Glomerular visceral epithelial cell (primary cell): Measurements from ENCODE around the gene ZNF609.
"Not testable (repeated sequence)": the region's sequence is repeated elsewhere in the genome, so short reads cannot be mapped to it uniquely, and the experiment has no call there.

Source experiments
- DNase-seq: peaks from one replicate; pipeline ENCODE4 v3.0.0-alpha.2; 2016; ENCODE audit errors: extremely low spot score

The ZNF609 gene

DNA sequence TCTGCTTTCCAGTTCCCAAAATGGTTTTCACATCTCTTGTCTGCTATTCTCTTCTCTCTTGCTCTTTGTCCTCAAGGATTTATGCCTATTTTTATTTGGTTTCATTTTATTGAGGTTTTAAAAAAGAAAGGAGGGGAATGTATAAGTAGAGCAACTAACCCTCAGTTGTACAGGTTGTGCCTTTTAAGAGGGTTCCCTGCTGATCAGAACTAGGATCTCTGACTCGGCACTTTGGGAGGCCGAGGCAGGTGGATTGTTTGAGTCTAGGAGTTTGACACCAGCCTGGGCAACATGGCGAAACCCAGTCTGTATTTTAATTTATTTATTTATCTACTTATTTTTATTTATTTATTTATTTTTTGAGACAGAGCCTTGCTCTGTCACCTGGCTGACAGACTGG, 123.6 kb downstream of the ZNF609 start:
- DNase-seq = no peak

DNA sequence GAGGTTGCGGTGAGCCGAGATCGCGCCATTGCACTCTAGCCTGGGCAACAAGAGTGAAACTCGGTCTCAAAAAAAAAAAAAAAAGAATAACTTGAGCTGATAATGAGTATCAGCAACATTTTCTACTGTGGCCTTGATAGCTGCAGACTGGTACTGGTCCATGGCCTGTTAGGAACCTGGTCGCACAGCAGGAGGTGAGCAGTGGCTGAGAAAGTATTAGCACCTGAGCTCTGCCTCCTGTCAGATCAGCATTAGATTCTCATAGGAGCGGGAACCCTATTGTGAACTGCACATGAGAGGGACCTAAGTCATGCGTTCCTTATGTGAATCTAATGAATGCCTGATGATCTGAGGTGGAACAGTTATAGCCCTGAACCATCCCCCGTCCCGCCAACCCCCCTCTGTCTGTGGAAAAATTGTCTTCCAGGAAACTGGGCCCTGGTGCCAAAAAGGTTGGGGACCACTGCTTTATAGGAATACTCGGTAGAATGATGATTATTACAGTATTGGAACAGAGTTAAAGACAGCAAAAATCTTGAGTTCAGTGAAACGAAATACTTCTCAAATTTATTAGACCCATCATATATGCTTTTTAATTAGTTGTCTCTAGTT, 126.0 kb downstream of the ZNF609 start:
- DNase-seq = no peak

DNA sequence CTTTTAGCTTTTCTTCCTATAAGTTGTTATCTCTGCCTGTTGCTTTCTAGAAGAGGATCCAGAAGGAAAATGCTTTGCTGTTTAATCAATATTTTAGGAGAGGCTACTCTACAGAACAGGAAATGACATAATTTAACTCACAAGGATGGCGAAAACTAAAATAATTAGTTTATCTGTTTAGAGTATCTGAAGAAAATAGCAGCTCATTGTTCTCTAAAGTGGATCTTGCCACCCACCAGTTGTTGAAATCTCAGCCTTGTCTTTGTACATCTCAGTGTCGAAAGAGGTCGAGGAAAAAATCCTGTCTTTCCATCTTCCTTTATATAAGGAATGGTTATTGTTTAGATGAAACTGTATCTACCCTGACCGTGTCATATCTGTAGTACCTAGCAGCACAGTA, 126.6 kb downstream of the ZNF609 start:
- DNase-seq = no peak

DNA sequence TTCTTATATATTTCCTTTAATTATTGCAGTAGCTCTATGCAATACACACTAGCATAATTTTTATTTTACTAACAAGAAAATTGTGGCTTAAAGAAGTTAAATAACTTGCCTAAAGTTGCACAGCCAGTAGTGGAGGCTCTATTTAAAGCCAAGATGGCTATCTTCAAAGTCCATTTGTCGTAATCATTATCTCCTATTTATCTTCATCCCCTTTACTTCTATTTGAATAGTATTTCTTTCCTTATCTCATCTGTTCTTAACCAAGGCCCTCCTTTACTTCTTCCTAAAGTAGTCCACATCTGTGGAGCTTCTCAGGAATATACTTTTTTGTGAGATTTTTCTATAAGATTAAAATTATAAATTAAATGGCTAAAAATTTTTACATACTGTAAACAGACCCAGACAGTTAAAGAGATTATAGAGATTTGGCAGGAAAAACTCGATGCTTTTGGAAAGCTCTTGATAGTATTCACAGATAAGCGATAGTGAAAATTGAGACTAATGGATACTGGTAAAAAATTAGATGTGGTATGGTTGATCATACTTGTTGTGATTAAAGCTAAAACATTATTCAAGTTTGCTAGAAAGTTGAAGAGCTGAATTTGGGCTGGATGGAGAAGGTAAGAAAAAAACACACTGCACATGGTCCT, 129.2 kb downstream of the ZNF609 start:
- DNase-seq = no peak

DNA sequence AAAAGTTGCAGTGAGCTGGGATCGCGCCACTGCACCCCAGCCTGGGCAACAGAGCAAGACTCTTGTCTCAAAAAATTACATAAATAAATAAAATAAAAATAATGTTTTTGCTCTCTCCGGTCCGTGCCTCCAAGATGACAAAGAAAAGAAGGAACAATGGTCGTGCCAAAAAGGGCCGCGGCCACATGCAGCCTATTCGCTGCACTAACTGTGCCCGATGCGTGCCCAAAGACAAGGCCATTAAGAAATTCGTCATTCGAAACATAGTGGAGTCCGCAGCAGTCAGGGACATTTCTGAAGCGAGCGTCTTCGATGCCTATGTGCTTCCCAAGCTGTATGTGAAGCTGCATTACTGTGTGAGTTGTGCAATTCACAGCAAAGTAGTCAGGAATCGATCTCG, 132.5 kb downstream of the ZNF609 start:
- not testable (repeated sequence) for DNase-seq

DNA sequence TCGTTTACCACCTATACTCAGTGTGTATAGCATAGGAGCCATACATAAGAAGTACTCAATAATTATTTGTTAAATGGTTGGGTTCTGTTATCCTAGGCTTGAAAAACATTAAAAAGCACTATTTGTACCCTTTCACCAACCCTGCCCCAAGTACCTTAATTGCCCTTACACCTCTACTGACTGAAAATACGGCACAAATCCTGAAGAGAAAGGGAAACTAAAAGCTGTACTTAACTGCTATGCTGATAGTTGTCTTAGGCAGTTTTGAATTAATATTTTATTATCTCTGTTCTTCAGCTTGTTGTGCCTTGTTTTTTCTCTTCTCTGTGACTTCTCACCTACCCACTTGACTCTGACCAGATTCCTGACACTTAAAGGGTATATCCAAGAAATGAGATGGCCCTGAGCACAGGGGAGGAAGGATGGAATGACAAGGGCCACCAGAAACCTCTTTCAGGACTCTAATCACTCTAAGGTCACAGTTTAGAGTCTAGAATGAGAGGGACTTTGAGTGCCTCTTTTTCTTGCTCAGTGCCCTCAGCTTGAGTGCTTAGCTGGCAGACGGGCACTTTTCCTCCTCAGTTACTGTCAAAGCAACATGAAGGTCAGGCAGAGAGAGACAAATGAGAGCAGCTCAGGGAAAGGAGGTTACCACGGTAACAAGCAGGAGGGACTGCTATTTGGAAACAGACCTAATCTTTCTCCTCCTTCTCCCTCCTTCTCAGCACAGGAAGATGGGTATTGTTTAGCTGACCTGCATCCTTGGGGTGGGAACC, 136.5 kb downstream of the ZNF609 start:
- peak; percentile 47 for DNase-seq

DNA sequence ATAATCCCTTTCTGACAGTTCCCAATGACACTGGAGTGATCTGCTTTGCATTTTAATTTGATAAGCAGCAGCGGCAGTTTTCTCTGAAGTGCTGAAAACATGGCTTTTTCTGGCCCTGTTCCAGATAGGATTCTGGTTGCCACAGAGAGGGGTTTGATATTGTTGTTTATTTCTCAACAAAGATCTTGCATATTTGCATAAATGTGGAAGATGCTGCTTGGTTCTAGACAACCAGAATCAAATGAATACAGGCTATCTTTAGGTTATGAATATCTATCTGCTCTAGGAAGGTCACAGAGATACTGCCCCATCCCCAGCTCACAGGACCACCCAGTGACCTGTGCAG, 137.1 kb downstream of the ZNF609 start:
- DNase-seq = no peak

DNA sequence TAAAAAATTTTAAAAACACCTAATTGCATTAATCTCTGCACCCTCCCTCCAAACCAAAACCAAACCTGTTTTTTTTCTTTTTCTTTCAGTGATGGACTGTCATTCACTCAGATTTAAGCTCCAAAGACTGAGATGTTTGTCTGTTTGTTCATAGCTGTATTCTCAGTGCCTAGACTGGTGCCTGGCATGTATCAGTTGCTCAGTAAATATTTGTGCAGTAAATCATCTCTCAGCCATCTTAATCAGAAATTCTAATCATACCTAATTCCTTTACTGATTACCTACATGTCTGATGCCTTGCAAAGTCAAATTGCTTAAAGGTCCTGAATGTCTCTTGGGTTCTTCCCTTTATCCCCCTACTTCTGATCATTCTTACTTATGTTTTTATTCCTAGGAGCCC, 138.8 kb downstream of the ZNF609 start:
- no peak for DNase-seq

DNA sequence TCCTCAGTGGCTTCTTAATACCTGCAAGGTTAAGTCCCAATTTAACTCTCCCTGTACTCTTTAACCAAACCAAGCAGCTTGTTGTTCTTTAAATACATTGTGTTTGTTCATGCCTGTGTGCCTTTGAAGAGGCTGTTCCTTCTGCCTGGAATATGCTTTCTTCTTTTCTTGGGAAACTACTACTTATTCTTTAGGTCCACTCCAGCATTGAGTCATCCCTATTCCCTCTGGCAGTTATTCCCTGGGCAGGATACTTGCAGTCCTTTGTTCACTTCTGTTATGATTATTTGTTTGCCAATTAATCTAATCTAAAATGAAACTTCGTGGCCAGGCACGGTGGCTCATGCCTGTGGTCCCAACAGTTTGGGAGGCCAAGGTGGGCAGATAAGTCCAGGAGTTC, 139.3 kb downstream of the ZNF609 start:
- no peak for DNase-seq

DNA sequence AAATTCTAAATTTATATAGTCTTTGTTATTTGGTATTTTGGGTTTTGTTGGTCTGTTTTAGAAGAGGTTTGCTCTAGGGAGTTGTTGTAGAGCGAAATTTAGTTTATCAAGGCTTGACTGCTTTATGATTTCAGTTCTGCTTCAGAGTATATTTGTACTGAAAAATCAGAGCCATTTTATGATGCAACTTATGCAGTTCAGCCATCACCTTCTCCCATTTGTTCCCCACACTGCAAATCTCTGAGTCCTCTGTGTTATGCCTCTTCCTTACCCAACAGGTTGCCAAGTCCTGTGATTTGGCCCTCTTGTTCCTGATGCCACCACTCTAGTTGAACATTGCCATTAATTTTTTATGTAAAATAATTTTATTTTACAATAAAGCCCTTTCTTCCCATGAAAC, 140.4 kb downstream of the ZNF609 start:
- no peak for DNase-seq

DNA sequence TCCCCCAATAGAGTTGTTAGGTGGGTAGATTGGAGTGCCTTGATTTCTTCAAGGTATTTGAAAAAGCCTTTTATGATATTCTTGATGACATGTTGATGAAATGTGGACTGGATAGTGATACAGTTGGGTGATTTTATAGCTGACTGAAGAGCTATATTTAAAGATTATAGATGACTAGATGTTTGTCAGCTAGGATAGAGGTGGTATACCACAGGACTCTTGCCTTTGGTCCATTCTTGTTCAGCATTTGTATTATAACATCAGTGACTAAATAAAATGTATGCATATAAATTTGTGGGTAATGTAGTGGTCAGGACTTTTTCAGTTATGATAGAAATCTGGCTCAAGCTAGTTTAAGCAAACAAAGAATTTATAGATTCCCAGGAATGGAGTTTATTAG, 143.9 kb downstream of the ZNF609 start:
- DNase-seq = peak; percentile 32

DNA sequence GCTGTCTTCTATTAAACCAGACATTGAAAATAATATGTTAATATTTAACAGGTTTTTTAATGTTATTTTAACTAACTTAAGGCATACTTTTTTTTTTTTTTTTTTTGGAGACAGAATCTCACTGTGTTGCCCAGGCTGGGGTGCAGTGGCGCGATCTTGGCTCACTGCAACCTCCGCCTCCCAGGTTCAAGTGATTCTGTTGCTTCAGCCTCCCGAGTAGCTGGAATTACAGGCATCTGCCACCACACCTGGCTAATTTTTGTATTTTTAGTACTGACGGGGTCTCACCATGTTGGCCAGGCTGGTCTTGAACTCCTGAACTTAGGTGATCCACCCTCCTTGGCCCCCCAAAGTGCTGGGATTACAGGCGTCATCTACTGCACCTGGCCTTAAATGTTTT, 147.0 kb downstream of the ZNF609 start:
- not testable (repeated sequence) for DNase-seq

DNA sequence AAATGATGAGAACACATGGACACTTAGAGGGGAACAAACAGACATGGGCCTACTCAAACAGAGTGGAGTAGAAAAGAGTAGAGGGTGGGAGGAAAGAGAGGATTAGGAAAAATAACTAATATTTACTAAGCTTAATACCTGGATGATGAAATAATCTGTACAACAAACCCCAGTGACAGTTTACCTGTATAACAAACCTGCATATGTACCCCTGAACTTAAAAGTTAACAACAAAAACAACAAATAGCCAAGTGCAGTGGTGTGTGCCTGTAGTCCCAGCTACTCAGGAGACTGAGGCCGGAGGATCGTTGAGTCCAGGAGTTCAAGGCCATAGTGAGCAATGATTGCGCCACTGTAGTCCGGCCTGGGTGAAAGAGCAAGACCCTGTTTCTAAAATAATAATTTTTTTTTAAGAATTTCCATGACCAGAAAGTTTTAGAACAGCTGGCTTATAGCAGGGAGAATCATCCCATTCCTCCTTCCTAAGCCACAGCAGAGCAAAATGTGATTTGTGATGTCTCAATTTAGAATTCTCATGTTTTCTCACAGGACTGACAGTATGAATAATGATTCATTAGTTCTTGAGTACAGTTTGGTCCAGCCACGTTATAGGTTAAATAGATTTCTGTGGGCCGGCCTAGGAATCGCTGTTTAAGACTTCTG, 150.0 kb downstream of the ZNF609 start:
- no peak for DNase-seq

DNA sequence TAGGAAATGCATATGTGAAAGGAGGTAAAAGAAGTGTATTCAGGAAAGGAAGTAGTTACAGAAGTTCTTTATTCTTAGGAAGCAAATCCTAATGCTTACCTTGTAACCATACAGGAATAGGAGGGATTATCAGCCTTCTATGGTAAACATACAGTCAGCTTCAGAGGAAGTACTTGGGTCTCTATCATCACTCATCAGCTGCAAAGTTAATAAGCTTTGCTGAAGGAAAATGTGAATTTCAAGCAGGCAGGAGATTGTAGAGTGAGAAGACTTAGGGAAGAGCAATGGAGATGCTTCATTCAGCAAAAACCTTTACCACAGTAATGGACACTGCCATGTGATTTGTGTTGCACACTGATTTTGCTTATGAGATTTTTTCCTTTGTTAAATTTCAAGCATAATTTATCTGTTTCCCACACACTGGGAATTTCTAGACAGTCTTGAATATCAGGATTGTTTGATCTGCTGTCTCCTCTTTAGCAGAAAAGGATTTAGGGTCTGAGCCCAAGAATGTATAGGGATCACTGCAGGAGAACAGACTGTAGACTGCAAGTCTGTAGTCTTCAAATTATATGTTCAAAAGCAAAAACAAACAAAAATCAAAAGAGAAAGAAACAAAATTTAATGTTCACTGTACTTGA, 150.8 kb downstream of the ZNF609 start:
- DNase-seq = no peak

DNA sequence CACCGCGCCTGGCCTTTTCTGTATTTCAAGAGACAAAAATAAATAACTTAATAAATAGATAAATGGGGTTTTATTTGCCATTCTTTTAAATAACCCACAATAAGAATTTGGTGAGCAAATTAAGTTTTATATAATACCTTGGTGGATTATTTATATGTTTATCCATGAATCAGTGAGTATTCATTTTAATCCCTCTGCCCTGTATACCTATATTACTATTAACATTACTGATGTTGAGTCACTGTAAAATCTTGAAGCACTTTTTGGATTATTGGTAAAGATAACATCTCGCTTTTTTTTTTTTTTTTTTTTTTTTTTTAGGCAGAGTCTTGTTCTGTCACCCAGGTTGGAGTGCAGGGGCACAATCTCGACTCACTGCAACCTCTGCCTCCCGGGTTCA, 154.1 kb downstream of the ZNF609 start:
- no peak for DNase-seq

DNA sequence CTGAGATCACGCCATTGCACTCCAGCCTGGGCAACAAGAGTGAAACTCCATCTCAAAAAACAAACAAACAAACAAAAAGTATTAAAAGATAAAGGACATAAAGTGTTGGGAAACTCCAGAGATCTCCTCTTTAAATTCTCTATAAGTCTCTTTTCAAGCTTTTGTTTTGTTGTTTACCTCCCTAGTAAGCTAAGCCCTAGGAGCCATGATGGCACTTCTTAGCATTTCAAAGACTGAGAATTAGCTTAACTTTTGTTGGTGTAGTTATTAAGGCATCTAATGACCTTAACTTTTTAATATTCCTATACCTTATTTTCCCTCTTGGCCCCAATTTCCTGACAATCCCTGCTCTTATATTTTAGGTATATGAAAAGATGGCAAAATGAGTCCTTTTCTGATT, 157.3 kb downstream of the ZNF609 start:
- no peak for DNase-seq

DNA sequence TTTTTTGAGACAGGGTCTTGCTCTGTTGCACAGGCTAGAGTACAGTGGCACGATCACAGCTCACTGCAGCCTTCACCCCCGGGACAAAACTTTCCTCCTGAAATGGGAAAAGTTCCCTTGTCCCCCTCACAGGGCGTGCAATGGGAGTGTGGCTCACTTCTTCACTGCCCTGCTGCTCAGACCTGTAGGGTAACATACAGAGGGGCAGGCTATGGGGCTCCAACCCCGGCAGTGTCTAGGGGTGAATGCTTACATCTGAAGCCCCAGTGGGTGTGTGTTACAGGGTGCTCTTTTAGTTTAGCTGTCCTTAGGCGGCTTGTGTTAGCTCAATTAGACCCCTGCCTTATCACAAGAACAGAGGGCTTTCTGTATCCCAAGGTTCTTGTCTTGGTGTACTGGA, 157.8 kb downstream of the ZNF609 start:
- no peak for DNase-seq

DNA sequence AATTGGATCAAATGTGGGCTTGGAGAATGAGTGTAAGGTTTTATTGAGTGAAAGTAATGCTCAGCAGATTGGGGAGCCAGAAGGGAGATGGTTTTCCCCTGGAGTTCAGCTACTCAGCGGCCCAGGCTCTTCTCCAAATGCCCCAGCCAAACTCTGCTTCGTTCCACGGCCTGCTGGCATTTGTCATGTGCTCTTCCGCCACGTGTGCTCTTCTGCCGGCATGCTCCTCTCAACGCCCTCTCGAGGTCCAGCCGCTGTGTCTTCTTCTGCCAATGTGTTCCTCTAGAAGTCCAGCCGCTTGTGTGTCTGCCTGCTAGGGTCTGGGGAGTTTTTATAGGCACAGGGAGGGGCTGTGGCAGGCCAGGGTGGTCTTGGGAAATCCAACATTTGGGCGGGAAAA, 158.2 kb downstream of the ZNF609 start:
- no peak for DNase-seq

DNA sequence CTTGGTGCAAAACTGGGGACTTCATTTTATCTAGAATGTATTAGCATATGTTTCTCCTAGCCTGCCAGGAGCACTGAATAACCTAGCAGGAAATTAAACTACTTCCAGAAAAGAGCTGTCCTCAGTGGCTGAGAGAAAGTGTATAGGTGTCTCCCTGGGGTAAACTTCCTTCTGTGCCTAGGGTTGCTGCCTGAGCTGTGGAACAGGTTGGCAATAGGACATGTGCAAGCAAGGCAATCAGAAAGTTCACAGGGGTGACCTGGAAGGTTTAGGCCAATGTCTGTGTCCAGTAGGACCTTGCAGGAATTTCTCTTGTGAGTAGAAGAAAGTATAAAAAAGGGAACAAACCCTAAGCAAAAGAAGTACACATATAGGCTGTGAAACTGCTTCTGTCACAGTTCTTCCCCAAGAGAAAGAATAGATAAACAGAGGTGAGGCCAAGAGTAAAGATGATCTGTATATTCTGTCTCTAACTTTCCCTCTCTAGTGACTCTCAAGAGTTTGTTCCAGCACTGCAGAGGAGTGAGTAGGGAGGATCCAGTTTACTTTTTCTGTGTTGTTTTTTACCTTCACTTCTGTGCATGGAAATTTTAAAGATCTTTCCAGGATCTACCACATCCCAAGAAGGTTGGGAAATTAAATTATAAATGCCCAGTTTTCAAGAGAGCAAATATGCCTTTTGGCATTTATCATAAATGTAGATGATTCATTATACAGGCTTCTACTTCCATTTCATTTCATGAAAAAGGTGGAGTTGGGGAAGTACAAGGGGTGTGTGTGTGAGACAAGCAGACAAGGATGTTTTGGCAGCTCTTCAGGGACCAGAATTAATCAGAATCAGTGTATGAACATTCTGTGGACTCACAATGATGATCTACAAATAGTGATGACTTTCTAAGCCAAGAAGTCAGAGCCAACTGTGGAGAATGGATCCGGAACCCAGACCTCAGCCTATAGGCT, 159.8 kb downstream of the ZNF609 start:
- no peak for DNase-seq

DNA sequence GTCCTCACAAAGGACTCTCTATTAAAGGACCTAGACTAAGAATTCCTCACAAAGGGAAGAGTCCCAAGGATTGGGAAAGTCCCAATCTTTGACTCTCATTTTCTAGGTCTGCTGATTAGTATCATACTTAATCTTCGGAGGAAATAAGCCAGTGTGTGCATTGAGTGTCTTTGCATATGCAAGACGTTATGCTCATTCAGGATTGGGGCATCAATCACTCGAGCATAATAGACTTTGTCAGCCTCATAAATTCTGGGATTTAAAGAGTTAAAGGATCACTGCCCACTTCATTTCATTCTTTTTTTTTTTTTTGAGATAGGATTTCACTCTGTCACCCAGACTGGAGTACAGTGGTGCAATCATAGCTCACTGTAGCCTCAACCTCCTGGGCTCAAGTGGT, 160.7 kb downstream of the ZNF609 start:
- DNase-seq = no peak
